Inferior parietal cortex (tissue), 1 donor: ENCODE measurements around the gene HIGD2A.
A peak's percentile ranks its signal among the peaks of the same experiment; 100 is the strongest.

ENCODE experiments used
- DNase-seq: peaks from one replicate; pipeline ENCODE4 v3.0.0-alpha.2; 2016; ENCODE audit errors: extremely low spot score

HIGD2A gene

DNA sequence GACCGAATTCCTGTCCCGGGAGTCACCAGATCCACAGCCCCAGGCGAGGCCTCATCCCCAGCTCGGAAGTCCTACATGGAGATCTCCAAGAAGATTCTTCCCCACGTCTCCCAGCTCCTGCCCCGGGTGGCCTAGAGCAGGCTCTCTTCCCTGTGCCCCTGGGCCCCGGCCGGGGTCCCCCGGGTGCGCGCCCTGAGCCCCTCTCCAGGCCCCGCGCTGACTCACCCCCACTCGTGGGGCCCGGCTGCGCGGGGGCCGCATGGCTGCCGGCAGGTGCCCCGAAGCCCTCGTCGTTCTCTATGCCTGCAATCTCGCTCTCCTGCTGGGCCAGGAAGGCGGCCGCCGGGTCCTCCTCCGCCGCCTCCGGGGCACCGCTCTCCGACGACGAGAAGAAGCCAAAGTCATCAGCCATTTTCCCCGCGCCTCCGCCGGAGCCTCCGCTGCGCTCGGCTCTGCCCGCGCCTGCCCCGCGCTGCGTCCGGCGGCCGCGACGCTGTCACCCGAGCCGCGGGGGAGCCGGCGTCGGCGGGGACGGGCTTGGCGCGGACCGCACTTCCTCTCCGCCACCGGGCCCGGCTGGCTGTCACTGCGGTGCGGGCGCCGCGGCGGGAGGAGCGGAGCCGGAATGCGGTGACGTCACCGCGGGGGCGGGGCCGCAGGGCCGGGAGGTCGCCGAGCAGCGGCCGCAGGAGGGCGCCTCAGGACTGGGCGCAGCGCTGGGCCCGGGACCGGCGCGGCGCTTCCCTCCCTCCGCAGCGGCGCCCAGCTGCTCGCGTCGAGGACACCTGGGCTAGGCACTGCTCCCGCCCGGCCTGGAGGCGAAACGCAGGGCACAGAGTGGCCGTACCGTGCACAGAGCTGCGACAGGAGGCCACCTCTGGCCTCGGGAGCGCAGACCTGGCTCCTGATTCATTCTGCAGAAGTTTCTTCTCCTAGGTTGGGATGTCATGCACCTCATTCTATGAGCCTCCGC is 27.7 kb downstream of the HIGD2A start, which contains the start of gene CLTB:
CLTB (minus strand) TSS at position 588 of the 973 bp plus-strand sequence; CDS start at position 412, 176 bp downstream.
- peak; percentile 81 for DNase-seq

DNA sequence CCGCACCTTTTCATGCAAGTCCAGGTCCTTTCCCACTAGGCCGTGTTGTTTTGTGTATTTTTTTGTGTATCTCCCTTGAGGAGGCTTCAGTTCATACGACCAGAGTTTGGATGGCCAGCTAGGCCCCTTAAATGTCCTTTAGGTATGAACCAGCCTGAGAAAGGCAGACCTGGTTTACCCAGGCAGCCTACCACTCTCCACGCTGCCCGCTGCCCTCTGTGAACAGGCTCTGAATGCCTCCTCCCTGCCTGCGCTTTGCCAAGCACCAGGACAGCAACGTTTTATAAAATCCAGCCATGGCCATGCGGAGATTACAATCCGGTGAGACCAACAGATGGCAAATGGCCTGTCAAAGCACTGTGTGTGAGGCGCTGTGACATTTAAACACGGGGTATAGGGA is 28.4 kb downstream of the HIGD2A start:
- DNase-seq, result no peak

DNA sequence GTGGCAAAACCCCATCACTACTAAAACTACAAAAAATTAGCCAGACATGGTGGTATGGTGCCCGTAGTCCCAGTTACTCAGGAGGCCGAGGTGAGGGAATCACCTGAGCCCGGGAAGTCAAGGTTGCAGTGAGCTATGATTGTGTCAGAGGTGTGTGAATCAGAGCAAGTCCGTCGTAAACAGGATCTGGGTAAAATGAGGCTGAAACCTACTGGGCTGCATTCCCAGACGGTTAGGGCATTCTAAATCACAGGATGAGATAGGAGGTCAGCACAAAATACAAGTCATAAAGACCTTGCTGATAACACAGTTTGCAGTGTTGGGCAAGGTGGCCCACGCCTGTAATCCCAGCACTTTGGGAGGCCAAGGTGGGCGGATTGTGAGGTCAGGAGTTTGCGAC is 29.7 kb downstream of the HIGD2A start:
- no peak for DNase-seq

DNA sequence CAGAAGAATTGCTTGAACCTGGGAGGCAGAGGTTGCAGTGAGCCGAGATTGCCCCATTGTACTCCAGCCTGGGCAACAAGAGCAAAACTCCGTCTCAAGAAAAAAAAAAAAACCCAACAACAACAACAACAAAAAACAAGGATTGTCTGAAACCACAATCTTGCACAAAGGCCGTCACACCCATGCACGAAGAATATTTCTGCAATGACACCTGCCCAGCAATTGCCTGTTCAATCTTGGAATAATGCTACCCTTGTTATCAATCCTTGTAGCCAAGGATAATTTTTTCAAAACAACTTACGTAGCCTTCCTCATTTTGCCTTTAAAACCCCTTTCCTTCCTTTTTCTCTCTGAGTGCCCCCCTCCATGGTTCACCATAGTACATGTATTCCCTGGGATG is 31.5 kb downstream of the HIGD2A start:
- DNase-seq, result no peak

DNA sequence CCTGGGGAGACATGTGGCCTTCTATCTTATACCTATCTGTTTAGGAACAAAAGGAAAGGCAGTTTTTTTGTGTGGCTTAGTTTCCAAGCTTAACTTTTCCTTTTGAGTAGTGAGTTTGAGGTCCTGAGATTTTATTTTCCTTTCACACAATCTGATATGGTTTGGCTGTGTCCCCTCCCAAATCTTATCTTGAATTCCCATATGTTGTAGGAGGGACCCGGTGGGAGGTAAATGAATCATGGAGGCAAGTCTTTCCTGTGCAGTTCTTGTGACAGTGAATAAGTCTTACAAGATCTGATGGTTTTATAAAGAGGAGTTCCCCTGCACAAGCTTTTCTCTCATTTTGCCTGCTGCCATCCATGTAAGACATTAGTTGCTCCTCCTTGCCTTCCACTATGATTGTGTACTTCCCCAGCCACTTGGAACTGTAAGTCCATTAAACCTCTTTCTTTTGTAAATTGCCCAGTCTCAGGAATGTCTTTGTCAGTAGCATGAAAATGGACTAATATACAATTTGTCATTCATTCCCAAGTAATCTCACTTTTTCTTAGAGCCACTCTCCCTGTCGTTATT is 32.5 kb downstream of the HIGD2A start:
- DNase-seq, result no peak

DNA sequence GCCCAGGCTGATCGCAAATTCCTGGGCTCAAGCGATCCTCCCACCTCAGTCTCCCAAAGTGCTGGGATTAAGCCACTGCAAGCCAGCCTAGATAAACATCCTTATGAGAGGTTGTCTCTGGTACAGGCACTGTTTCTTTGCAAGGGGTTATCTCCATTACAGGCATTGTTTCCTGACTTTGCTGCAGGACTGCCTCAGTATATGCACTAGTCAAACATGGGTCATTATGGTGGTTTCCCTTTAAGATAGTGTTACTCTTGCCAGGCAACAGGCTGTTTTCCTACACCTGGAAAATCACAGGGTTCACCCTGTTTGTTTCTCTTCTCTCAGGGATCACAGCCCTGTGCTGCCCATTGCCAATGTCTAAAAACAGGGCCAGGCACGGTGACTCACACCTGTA is 35.6 kb downstream of the HIGD2A start:
- DNase-seq, result no peak

DNA sequence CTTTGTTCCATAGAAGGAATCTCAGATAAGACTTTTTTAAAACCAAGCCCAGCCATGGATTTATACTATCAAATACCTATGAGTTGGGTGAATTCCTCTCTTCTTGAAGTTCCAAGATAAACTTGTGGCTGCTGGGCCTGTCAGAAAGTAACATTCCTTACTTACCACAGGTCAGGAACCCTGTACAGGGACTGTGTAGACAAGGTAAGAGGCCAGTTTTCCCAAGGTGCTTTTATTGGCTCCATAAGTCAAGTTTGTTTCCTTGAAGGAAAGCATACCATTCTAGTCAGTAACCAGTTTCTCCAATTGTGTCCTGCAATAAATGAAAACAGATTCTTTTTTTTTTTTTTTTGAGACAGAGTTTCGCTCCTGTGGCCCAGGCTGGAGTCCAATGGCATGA is 36.6 kb downstream of the HIGD2A start:
- DNase-seq, result no peak

DNA sequence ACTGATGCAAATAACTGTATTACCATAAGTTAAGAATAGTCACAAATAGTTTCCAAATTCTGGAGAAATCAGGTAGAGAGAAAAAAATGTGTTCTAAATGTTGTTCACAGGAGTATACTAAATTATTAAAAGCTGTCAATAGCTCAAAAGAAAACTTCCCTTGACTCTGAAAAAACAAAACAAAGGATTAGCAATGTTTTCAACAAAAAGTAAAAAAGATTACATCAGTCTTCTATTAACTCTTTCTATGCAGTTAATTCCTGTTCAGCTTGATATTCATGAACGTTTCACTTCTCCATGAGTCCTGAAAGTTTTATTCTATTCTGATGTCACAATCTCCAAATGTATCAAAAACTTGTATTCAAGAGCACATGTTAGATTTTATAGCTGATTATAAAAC is 37.2 kb downstream of the HIGD2A start:
- no peak for DNase-seq

DNA sequence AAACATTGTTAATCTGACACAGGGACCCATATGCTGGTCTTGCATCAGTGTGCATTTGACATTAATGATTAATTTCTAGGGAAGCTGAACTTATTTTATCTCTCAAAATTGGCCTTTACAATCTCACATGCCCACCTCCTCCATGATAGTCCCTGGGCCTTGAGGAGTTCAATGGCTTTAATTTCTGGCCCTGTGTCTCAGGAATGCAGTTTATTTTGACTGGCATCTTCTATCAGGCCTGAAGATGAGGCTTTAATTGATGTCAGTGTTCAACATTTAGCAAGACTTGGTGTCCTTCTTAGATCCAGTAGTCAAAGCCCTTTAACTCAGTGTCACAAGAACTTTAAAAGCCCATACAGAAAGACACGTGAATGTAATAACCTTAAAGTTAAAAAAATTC is 38.3 kb downstream of the HIGD2A start:
- DNase-seq, result no peak

DNA sequence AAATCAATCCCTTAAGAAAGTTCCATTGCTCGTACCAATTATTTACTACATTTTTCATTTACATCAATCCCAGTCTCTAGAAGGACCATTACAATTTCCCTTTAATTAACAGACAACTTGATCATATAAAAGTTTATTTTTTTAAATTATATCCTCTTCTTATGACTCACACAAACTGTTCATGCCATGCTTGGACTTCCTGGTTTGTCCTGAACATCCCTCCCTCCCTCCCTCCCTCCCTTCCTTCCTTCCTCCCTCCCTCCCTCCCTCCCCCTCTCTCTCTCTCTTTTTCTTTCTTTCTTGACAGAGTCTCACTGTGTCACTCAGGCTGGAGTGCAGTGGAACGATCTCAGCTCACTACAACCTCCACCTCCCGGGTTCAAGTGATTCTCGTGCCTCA is 39.4 kb downstream of the HIGD2A start:
- no peak for DNase-seq

DNA sequence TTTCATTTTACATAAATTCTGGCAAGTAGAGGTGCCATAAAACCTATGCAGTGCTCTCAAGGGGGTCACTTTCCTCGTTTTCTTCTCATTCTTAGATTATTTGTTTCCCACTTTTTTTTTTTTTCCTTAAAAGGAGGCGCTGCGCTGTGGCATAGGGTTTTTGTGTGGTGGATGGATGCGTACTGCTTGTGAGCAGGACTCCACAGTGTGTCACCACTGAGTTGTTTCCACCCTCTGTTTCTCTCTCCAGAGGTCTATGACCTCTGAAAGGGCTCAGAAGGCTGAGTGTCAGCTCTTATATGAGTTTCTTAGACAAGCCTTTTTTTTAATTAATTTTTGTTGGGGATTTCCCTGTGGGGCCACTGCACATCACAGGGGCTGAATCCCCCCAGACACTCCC is 41.4 kb downstream of the HIGD2A start:
- DNase-seq, result no peak

DNA sequence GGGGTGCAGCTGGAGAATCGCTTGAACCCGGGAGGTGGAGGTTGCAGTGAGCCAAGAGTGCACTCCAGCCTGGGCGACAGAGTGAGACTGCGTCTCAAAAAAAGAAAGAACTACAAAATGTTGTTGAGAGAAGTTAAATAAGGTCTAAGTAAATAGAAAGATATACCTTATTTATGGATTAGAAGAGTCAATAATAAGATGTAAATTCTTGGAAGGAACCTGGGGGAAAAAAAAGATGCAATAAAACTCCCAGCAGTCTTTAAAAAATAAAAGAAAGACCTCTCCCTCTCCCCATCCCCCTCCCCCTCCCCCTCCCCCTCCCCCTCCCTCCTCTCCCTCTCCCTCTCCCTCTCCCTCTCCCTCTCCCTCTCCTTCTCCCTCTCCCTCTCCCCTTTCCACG is 44.2 kb downstream of the HIGD2A start:
- no peak for DNase-seq

DNA sequence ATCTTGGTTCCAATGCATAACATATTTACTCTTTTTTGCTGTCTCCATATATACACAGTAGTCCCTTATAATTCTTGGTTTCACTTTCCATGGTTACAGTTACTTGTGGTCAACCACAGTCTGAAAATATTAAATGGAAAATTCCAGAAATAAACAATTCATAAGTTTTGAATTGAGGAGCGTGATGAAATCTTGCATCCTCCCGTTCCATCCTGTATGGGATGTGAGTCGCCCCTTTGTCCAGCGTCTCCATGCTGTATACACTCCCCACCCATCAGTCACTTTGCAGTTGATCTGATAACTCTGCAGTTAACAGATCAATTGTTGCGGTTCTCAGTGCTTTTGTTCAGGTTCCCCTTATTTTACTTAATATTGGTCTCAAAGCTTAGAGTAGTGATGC is 48.1 kb downstream of the HIGD2A start:
- DNase-seq, result no peak

DNA sequence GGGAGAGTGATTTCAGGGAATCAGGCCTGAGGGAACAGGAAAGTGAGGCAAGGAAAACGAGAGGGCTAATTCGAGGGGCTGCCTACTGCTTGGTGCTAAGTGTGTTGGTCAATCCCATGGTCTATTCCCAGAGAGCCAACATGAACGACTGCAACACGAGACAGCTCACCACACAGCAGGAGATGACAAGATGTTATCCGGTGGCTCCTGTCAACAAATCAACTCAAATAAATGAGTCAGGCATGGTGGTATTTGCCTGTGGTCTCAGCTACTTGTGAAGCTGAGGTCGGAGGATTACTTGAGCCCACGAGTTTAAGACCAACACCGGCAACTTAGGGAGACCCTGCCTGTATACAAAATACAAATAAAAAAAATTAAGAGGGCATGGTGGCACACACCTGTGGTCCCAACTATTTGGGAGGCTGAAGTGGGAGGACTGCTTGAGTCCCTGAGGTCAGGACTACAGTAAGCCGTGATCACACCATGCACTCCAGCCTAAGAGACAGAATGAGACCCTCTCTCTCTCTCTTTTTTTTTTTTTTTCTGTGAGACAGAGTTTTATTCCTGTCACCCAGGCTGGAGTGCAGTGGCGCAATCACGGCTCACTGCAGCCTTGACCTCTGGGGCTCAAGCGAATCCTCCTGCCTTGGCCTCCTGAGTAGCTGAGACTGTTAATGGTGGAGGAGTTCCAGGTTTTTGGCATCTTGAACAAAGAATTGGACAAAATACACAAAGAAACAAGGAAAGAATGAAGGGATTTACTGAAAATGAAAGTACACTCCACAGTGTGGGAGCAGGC is 50.6 kb downstream of the HIGD2A start:
- no peak for DNase-seq
